Upper lobe of left lung (tissue), 4 donors: ENCODE measurements around the gene RNF2.

Experiments
- CTCF ChIP-seq, 6 experiments: fragments of 450-650 bp in 4 of 6; fragments of 200-600 bp in 2 of 6; sonication (generic) in 2 of 6; IDR thresholded peaks; one replicate each; pipeline ENCODE4 v1.5.1; 2016 to 2019; ENCODE audit warnings: antibody characterized with exemption in 6 of 6
- EP300 ChIP-seq, 4 donors: sonication (generic); formaldehyde crosslinking; IDR thresholded peaks; one replicate each; pipeline ENCODE4 v1.5.1; 2017; ENCODE audit warnings: antibody characterized with exemption in 4 of 4, control low read depth in 2 of 4
- POLR2A ChIP-seq, 4 donors: fragments of 450-650 bp; IDR thresholded peaks; one replicate each; pipeline ENCODE4 v1.5.1; 2016 to 2017; ENCODE audit warnings: antibody characterized with exemption in 4 of 4, mild to moderate bottlenecking in 2 of 4

DNA sequence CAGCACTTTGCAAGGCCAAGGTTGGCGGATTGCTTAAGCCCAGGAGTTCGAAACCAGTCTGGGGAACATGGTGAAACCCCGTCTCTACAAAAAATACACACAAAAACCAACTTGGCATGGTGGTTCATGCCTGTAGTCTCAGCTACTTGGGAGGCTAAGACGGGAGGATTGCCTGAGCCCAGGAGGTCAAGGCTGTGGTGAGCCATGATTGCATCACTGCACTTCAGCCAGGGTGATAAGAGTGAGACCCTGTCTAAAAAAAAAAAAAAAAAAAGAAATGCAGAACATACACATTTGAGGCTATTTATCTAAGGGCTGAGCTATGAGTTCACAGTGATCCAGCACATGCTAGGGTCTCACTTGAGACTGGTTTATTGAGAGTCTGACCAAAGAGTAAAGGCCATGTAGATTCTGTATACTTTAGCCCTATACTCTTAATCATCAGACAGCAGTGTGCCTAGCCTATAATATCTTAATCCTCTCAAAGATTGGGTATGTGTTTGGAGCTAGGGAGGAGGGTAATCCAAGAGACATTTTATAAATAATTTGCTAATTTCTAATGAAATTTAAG is 23.9 kb downstream of the RNF2 start:
- no peak for TF ChIP-seq POLR2A (IDR thresholded peaks at IDR 0.05)
- no peak for TF ChIP-seq EP300 (IDR thresholded peaks at IDR 0.05)
- TF ChIP-seq CTCF (IDR thresholded peaks at IDR 0.05) = no peak
